Inferior parietal cortex (tissue), 1 donor: Measurements from ENCODE around the gene OR2A42.
"Not testable (repeated sequence)": the region's sequence is repeated elsewhere in the genome, so short reads cannot be mapped to it uniquely, and the experiment has no call there.

ENCODE experiments used
- DNase-seq: peaks from one replicate; pipeline ENCODE4 v3.0.0-alpha.2; 2016; ENCODE audit errors: extremely low spot score

Gene OR2A42

GRCh38 chr7:144239365-144239764, at the start of gene OR2A42:
OR2A42 (minus strand) TSS chr7:144239605; CDS start chr7:144232843, 6,762 bp downstream.
- not testable (repeated sequence) for DNase-seq

- not testable (repeated sequence) for DNase-seq
These were observed 47.9 kb upstream of the OR2A42 start for GRCh38 chr7:144287171-144287784.

- DNase-seq: not testable (repeated sequence)
These were observed 44.3 kb upstream of the OR2A42 start for GRCh38 chr7:144283716-144284115.

GRCh38 chr7:144282490-144282889, 43.1 kb upstream of the OR2A42 start:
- DNase-seq: not testable (repeated sequence)

GRCh38 chr7:144281981-144282380, 42.6 kb upstream of the OR2A42 start:
- not testable (repeated sequence) for DNase-seq

- DNase-seq: not testable (repeated sequence)
These were observed 40.6 kb upstream of the OR2A42 start for GRCh38 chr7:144280010-144280409.

GRCh38 chr7:144275281-144275680, 35.9 kb upstream of the OR2A42 start:
- DNase-seq: not testable (repeated sequence)

GRCh38 chr7:144269188-144269587, 29.8 kb upstream of the OR2A42 start, which contains the start of gene CTAGE8:
CTAGE8 (minus strand) TSS chr7:144269288; CDS start chr7:144269250, 38 bp downstream.
- not testable (repeated sequence) for DNase-seq

- not testable (repeated sequence) for DNase-seq
These were observed 25.3 kb upstream of the OR2A42 start, which contains the start of gene OR2A7 for GRCh38 chr7:144264692-144265091. OR2A7 (minus strand) TSS chr7:144264792; CDS start chr7:144259628, 5,164 bp downstream.

GRCh38 chr7:144262128-144262527, 22.7 kb upstream of the OR2A42 start:
- DNase-seq: not testable (repeated sequence)

- not testable (repeated sequence) for DNase-seq
These were observed 19.7 kb upstream of the OR2A42 start for GRCh38 chr7:144259067-144259466.

GRCh38 chr7:144256112-144256511, 16.7 kb upstream of the OR2A42 start:
- DNase-seq: no peak

GRCh38 chr7:144255471-144255897, 16.1 kb upstream of the OR2A42 start:
- DNase-seq: no peak

GRCh38 chr7:144252307-144252706, 12.9 kb upstream of the OR2A42 start:
- not testable (repeated sequence) for DNase-seq

- DNase-seq: not testable (repeated sequence)
These were observed 8.4 kb upstream of the OR2A42 start for GRCh38 chr7:144247674-144248330.

- DNase-seq: not testable (repeated sequence)
These were observed 7.6 kb upstream of the OR2A42 start for GRCh38 chr7:144246967-144247366.

- DNase-seq: not testable (repeated sequence)
These were observed 6.0 kb upstream of the OR2A42 start for GRCh38 chr7:144245372-144245771.

GRCh38 chr7:144238530-144239082, 799 bp downstream of the OR2A42 start:
- not testable (repeated sequence) for DNase-seq

GRCh38 chr7:144233039-144233438, 6.4 kb downstream of the OR2A42 start:
- DNase-seq: not testable (repeated sequence)

- DNase-seq: not testable (repeated sequence)
These were observed 8.4 kb downstream of the OR2A42 start for GRCh38 chr7:144231027-144231426.

- not testable (repeated sequence) for DNase-seq
These were observed 10.6 kb downstream of the OR2A42 start for GRCh38 chr7:144228810-144229209.

GRCh38 chr7:144226866-144227265, 12.5 kb downstream of the OR2A42 start:
- DNase-seq: not testable (repeated sequence)
